GM06990 (cell line): ENCODE measurements around the gene CACHD1.

Experiments used
- DNase-seq: peaks from one replicate; pipeline ENCODE4 v3.0.0-alpha.2; 2011; ENCODE audit not compliant: insufficient read length; ENCODE audit errors: extremely low read depth
- H3K27me3 ChIP-seq: replicated peaks from 2 replicates; pipeline ENCODE4 v1.6.0; 2011; ENCODE audit warnings: low read length; ENCODE audit not compliant: control insufficient read depth, insufficient read depth
- H3K36me3 ChIP-seq: 2 replicates; pipeline ENCODE4 v1.5.1; 2011; ENCODE audit warnings: low read length; ENCODE audit not compliant: control insufficient read depth, insufficient read depth
- H3K4me3 ChIP-seq: replicated peaks from 2 replicates; pipeline ENCODE4 v1.5.1; 2011; ENCODE audit warnings: low read depth, mild to moderate bottlenecking, control low read depth, low read length
- CTCF ChIP-seq: IDR thresholded peaks from 2 replicates; pipeline ENCODE4 v1.5.1; 2011; ENCODE audit warnings: low read length, control low read depth, mild to moderate bottlenecking, inconsistent platforms; ENCODE audit not compliant: insufficient read depth, poor library complexity, severe bottlenecking

The CACHD1 gene

GRCh38 chr1:64513545-64513944, 43.6 kb downstream of the CACHD1 start:
- Histone ChIP-seq H3K4me3 (no peak overlapping the region), H3K27me3 (no peaks in the 10 kb centered on the region), H3K36me3 (no peaks in the 10 kb centered on the region)
- no peak for DNase-seq
- no peak for TF ChIP-seq CTCF

GRCh38 chr1:64514197-64514765, 44.4 kb downstream of the CACHD1 start:
- H3K4me3 ChIP-seq, result no peak overlapping the region
- no peak for DNase-seq
- no peak for TF ChIP-seq CTCF

GRCh38 chr1:64515427-64515826, 45.5 kb downstream of the CACHD1 start:
- DNase-seq, result no peak
- H3K4me3 ChIP-seq, result no peak overlapping the region
- no peaks in the 10 kb centered on the region for H3K36me3 ChIP-seq
- no peak for TF ChIP-seq CTCF
- no peaks in the 10 kb centered on the region for H3K27me3 ChIP-seq

More at GRCh38 chr1:64514197-64514765, 44.4 kb downstream of the CACHD1 start:
- H3K36me3 ChIP-seq, result no peaks in the 10 kb centered on the region
- no peaks in the 10 kb centered on the region for H3K27me3 ChIP-seq

GRCh38 chr1:64516301-64516700, 46.4 kb downstream of the CACHD1 start:
- no peak for TF ChIP-seq CTCF
- Histone ChIP-seq H3K27me3 (no peaks in the 10 kb centered on the region), H3K36me3 (no peaks in the 10 kb centered on the region), H3K4me3 (no peak overlapping the region)
- DNase-seq, result no peak

- H3K36me3 ChIP-seq, result no peaks in the 10 kb centered on the region
- no peak for DNase-seq
- TF ChIP-seq CTCF, result no peak
Observed at GRCh38 chr1:64516803-64517568, 47.1 kb downstream of the CACHD1 start.

More at GRCh38 chr1:64516803-64517568, 47.1 kb downstream of the CACHD1 start:
- no peak overlapping the region for H3K4me3 ChIP-seq
- H3K27me3 ChIP-seq, result no peaks in the 10 kb centered on the region
